HG02943 (cell line): ENCODE data around the gene AKR1C3.
"Not testable (repeated sequence)": the region's sequence is repeated elsewhere in the genome, so short reads cannot be mapped to it uniquely, and the experiment has no call there.

Source experiments
- ATAC-seq: cut with Tn5 transposase; IDR thresholded peaks from one replicate; pipeline ENCODE4 v1.9.1; 2021; ENCODE audit warnings: mild to moderate bottlenecking, low read depth, moderate library complexity; ENCODE audit not compliant: unreplicated experiment

Gene AKR1C3

GRCh38 chr10:5094265-5095205, at the start of gene AKR1C3:
Gene AKR1C3 (plus strand): TSS chr10:5094414. CDS start chr10:5094445, 31 bp downstream.
- ATAC-seq = no peak

DNA sequence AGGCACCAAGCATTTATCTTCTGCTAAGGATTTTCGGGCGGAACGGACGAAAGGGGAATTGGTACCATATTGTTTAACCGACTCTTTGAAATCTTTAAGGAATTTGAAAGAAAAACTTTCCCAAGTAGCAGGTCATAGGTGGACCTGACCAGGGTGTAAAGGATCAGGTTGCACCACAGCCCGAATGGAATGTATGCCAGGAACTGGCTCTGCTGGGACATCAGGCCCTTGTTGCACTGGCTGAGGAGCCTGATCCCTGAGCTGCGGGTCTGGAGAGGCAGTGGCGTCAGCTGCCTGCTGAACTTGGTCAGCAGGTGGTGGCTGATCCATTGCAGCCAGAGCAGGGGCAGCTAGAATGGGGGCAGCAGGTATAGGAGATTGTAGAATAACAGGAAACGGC, 49.1 kb upstream of the AKR1C3 start:
- no peak for ATAC-seq

GRCh38 chr10:5046410-5046809, 47.8 kb upstream of the AKR1C3 start:
- no peak for ATAC-seq

- ATAC-seq = not testable (repeated sequence)
Observed at GRCh38 chr10:5047055-5047454, 47.2 kb upstream of the AKR1C3 start.

DNA sequence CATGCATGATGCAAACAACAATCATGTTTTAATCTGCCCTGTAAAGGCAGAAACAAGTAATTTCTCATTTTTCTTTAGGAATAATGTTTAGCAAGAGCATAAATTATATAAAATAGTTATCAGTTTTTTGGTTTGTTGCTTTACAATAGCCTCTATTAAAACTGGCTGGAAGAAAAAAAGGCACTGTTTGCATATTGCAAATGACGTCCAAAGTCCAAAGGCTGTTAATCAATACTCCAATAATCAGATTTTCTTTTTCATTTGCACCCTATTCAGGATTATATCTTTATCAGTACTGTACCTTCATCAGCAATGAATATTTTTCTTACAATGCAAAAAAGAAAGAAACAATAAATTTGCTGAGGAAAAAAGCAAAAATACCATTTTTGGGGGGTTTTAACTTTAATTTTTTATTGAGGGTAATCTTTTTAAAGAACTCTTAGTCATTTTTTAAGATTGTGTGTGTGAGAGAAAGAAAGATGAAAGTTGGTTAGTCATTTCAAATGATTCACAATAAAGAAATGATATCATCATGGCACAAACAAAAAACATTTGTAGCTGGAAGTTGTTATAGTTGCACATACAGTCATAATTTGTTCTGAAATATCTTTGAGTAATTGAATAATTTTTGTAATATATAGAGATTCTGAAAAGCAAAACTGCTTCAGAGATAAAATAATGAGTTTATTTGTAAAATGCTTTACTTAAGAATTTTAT, 46.1 kb upstream of the AKR1C3 start:
- no peak for ATAC-seq

- not testable (repeated sequence) for ATAC-seq
Observed at GRCh38 chr10:5052951-5053500, 41.2 kb upstream of the AKR1C3 start.

GRCh38 chr10:5054831-5055230, 39.4 kb upstream of the AKR1C3 start:
- not testable (repeated sequence) for ATAC-seq

DNA sequence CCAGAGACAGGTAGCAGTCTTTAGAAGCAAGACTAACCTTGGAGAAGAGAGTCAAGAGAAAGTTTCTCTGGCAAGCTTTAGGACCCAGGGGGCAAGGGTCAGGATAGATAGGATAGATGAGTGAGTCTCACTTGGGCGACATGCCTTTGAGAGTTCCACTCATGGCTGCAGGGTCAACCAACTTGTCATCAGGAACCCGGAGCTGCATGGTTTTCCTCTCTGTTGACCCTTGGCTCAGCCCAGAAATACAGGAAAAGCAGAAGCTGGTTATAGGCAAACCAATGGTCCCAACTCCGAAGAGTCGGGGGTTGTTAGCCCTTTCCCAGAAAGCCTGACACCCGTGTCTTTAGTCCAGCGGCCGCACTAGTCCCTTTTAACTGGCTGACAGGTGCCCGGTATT, 34.9 kb upstream of the AKR1C3 start:
- not testable (repeated sequence) for ATAC-seq

DNA sequence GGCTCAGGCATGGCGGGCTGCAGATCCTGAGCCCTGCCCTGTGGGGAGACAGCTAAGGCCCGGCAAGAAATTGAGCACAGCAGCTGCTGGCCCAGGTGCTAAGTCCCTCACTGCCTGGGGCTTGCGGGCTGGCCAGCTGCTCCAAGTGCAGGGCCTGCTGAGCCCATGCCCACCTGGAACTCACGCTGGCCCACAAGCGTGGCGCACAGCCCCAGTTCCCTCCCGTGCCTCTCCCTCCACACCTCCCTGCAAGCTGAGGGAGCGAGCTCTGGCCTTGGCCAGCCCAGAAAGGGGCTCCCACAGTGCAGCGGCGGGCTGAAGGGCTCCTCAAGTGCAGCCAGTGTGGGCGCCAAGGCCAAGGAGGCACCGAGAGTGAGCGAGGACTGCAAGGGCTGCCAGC, 33.4 kb upstream of the AKR1C3 start:
- not testable (repeated sequence) for ATAC-seq

DNA sequence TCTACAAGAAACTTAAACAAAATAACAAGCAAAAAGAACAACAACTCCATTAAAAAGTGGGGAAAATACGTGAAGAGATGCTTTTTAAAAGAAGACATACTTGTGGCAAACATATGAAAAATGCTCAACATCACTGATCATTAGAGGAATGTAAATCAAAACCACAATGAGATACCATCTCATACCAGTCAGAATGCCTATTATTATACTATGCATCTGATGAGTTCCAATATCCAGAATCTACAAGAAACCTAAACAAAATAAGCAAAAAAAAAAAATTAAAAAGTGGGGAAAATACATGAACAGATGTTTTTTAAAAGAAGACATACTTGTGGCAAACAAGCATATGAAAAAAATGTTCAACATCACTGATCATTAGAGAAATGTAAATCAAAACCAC, 29.6 kb upstream of the AKR1C3 start:
- ATAC-seq = no peak

GRCh38 chr10:5068274-5068984, 25.8 kb upstream of the AKR1C3 start:
- ATAC-seq = no peak

- no peak for ATAC-seq
Observed at GRCh38 chr10:5070648-5071410, 23.4 kb upstream of the AKR1C3 start.

DNA sequence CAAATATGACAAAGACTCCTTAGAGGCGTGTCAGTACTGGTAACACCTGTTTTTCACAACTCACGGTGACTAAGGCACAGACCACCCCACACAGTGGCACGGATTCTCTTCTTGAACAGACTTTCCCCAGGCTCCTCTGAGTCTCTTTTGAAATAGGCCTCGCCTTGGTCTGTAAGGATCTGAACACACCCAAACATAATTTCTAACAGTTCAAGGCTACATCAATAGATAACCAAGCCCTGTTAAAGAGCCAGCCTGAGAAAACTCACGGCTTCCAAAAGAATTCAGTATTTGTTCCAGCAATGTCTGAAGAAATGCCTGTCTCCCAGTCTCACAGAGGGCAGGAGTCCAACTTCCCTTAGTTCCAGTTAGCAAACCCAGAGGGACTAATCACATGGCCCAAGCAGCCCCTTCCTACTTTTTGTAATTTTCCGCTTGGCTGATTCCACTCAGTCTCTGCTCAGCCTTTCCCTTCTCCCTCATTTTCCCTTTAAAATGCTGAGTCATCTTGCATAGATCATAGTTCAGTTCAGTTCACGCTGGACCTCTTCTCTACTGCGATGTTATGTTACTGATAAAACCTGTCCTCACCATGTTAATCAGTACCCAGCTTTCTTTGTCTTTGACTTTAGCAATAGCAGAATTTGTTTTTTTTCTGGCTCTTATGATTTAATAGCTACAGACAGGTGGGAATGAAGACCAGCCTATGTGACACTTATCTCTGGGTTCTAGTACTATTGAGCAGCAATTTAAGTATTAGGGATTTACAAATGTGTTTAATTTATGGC, 22.6 kb upstream of the AKR1C3 start:
- no peak for ATAC-seq

- ATAC-seq = no peak
Observed at GRCh38 chr10:5073659-5074058, 20.6 kb upstream of the AKR1C3 start.

GRCh38 chr10:5076615-5077014, 17.6 kb upstream of the AKR1C3 start:
- no peak for ATAC-seq

GRCh38 chr10:5078547-5079180, 15.6 kb upstream of the AKR1C3 start:
- no peak for ATAC-seq

GRCh38 chr10:5079306-5079830, 14.8 kb upstream of the AKR1C3 start:
- no peak for ATAC-seq

DNA sequence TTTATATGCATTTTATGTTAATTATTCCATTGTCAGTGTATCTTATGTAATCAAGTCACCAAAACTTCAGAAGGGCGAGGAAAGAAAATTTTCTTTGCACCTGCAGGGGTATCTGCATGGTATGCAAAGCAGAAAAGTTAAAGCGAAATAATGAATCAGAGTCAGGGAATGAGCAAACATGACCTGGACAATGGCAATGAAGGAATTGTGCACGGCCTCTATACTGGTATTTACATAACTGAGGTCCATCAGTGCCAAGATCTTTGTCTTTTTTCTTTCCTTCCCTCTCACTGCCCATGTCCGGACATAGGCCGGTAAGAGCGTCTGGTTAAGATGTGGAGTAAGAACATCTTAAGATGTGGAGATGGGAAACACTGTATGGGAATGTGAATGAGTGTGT, 14.4 kb upstream of the AKR1C3 start:
- ATAC-seq = no peak
